Measurements from ENCODE around the gene TERF2IP.

DNA sequence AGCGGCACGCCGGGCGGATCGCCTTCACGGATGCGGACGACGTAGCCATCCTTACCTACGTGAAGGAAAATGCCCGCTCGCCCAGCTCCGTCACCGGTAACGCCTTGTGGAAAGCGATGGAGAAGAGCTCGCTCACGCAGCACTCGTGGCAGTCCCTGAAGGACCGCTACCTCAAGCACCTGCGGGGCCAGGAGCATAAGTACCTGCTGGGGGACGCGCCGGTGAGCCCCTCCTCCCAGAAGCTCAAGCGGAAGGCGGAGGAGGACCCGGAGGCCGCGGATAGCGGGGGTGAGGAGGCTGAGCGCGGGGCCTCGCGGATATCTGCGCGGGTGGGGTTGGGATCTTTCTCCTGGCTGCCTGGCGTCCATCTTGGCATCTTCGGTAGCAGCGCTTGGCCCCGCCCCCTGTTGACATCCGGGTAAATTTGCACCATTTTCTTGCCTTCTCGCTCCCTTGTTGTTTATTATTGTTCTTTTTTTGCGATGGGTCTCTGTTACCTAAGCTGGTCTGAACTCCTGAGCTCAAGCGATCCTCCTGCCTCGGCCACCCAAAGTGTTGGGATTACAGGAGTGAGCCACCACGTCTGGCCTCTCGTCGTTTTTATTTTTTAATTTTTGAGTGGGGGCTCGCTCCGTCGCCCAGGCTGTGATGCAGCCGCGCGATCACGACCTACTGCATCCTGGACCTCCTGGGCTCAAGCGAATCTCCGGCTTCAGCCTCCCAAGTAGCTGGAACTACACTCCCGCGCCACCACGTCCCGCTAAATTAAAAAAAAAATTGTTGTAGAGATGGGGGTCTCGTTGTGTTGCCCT lies 898 bp downstream of the TERF2IP start:
- TF ChIP-seq ZNF695 (CRISPR knock-in tag; IDR thresholded peaks at IDR 0.05) (no peak), HNRNPH1 (optimal IDR thresholded peaks at IDR 0.05; ENCODE audit: low read depth, low read length) (no peak), TRIM24 (IDR thresholded peaks at IDR 0.05) (no peak), MYBL2 (IDR thresholded peaks at IDR 0.05; ENCODE audit: low read depth) (no peak), MYBL2 (CRISPR knock-in tag; IDR thresholded peaks at IDR 0.05; ENCODE audit: borderline replicate concordance) (no peak)
- TF ChIP-seq, protein P1, sequence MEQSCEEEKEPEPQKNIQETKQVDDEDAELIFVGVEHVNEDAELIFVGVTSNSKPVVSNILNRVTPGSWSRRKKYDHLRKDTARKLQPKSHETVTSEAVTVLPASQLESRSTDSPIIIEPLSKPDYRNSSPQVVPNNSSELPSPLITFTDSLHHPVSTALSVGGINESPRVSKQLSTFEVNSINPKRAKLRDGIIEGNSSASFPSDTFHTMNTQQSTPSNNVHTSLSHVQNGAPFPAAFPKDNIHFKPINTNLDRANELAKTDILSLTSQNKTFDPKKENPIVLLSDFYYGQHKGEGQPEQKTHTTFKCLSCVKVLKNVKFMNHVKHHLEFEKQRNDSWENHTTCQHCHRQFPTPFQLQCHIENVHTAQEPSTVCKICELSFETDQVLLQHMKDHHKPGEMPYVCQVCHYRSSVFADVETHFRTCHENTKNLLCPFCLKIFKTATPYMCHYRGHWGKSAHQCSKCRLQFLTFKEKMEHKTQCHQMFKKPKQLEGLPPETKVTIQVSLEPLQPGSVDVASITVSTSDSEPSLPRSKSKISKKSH (CRISPR knock-in tag; IDR thresholded peaks at IDR 0.05), result no peak

Measured in K562 (cell line).